HFF-Myc (cell line): ENCODE data around the gene LONP2.
"Not testable (repeated sequence)": the region's sequence is repeated elsewhere in the genome, so short reads cannot be mapped to it uniquely, and the experiment has no call there.

Experiments
- DNase-seq: peaks from one replicate; pipeline ENCODE4 v3.0.0-alpha.2; 2011; ENCODE audit warnings: low read depth; ENCODE audit errors: extremely low read depth
- H3K4me3 ChIP-seq: replicated peaks from 2 replicates; pipeline ENCODE4 v1.5.1; 2011; ENCODE audit warnings: low read depth, mild to moderate bottlenecking, control low read depth, low read length
- TF ChIP-seq, protein P1 (sequence below): IDR thresholded peaks from 2 replicates; pipeline ENCODE4 v1.5.1; 2012; ENCODE audit warnings: mild to moderate bottlenecking, low read depth, low read length, control low read depth; ENCODE audit errors: missing control alignments

Gene LONP2

GRCh38 chr16:48347980-48348379, 103.9 kb downstream of the LONP2 start:
- no peak overlapping the region for H3K4me3 ChIP-seq
- no peak for DNase-seq
- TF ChIP-seq, protein P1, sequence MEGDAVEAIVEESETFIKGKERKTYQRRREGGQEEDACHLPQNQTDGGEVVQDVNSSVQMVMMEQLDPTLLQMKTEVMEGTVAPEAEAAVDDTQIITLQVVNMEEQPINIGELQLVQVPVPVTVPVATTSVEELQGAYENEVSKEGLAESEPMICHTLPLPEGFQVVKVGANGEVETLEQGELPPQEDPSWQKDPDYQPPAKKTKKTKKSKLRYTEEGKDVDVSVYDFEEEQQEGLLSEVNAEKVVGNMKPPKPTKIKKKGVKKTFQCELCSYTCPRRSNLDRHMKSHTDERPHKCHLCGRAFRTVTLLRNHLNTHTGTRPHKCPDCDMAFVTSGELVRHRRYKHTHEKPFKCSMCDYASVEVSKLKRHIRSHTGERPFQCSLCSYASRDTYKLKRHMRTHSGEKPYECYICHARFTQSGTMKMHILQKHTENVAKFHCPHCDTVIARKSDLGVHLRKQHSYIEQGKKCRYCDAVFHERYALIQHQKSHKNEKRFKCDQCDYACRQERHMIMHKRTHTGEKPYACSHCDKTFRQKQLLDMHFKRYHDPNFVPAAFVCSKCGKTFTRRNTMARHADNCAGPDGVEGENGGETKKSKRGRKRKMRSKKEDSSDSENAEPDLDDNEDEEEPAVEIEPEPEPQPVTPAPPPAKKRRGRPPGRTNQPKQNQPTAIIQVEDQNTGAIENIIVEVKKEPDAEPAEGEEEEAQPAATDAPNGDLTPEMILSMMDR: no peak

GRCh38 chr16:48350736-48351135, 106.6 kb downstream of the LONP2 start:
- no peak for DNase-seq
- TF ChIP-seq, protein P1: no peak
- H3K4me3 ChIP-seq: no peak overlapping the region

DNA sequence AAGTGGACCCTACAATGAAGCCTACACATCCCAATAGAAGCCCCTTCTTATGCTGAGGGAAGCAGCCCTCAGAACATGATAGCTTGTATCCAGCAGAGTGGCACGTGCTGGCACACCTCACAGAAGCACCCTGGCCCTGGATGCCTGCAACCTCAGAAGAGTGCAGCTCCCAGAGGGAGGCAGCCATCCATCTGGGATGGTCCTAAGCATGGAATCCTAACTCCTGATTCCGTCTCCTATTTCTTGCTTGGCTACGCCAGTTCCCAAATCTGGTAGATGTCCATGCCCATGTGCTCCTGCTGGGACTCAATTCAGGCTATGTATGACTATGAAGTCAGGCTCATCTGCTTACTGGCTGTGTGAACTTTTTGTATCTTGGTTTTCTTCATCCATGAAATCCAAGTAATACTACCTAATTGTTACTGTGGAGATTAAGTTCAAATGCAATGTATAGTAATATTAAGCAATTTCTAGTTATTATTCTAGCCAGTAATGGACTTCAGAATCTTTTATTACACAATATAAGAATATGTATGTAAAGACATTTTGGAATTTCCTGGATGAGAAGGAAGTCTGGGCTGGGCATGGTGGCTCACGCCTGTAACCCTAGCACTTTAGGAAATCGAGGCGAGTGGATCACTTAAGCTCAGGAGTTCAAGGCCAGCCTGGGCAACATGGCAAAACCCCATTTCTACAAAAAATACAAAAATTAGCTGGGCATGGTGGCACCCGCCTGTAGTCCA, 108.7 kb downstream of the LONP2 start:
- H3K4me3 ChIP-seq: no peak overlapping the region
- DNase-seq: no peak
- TF ChIP-seq, protein P1: no peak

DNA sequence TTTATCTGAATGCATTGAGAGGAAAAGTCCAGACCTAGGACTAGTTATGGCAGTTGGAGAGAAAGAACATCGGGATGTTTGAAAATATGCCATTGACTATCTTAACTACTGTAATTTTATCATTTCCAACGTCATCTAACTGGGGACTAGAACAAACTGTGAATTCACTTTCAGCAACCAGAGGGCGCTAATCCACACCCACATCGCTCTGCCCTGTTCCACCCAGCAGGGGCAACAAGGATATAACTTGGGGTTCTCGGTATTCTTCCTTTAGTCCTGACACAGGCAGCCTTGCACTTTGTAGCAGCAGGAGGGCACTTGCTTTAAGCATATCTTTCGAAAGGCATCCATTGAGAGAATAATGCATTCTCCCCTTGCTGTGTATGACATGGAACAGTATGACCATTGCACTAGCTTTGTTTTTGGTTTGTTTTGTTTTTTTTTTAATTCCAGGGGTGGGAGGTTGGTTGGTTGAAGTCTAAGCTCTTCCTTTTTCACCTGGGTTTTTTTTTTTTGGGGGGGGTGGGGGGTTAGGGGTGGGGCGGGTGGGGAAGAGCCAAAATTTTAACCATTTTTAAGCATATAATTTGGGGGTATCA, 109.6 kb downstream of the LONP2 start:
- no peak overlapping the region for H3K4me3 ChIP-seq
- TF ChIP-seq, protein P1: peak; percentile 84
- DNase-seq: peak; percentile 58

GRCh38 chr16:48354385-48354784, 110.3 kb downstream of the LONP2 start:
- not testable (repeated sequence) for DNase-seq

GRCh38 chr16:48354877-48355855, 111.1 kb downstream of the LONP2 start:
- TF ChIP-seq, protein P1: no peak
- no peak for DNase-seq

More at GRCh38 chr16:48354385-48354784, 110.3 kb downstream of the LONP2 start:
- H3K4me3 ChIP-seq: not testable (repeated sequence)

More at GRCh38 chr16:48354877-48355855, 111.1 kb downstream of the LONP2 start:
- H3K4me3 ChIP-seq: no peak overlapping the region
